Gastrocnemius medialis (tissue), 4 donors: Measurements from ENCODE around the gene AVPR2. TPM values are rescaled to one million over a fixed set of nuclear protein-coding genes. Genes with fewer than 3 reads are reported as not detected.

Experiments
- ATAC-seq, 2 donors: fragments of 150-250 bp; one replicate each; pipeline ENCODE4 v1.9.1; 2016
- DNase-seq, 2 donors: peaks; one replicate each; pipeline ENCODE4 v3.0.0-alpha.2; 2019
- H3K27ac ChIP-seq, 4 donors: fragments of 200-600 bp; sonication (generic); 1 replicate in 1 of 4; 2 replicates in 3 of 4; pipeline ENCODE4 v1.5.1; 2016 to 2018; ENCODE audit warnings: mild to moderate bottlenecking in 2 of 4, moderate library complexity in 1 of 4
- H3K27me3 ChIP-seq, 3 donors: fragments of 200-600 bp; sonication (generic) in 2 of 3; 1 replicate in 1 of 3; 2 replicates in 2 of 3; pipeline versions ENCODE4 v1.5.1 to v1.6.0; 2016 to 2019; ENCODE audit warnings: mild to moderate bottlenecking in 1 of 3, moderate library complexity in 1 of 3
- H3K36me3 ChIP-seq, 2 donors: fragments of 200-600 bp; sonication (generic) in 1 of 2; one replicate each; pipeline ENCODE4 v1.5.1; 2017 to 2018
- H3K4me1 ChIP-seq, 2 donors: fragments of 200-600 bp; sonication (generic) in 1 of 2; one replicate each; pipeline ENCODE4 v1.5.1; 2016 to 2017; ENCODE audit warnings: mild to moderate bottlenecking in 2 of 2
- H3K4me3 ChIP-seq, 4 donors: fragments of 200-600 bp; sonication (generic) in 3 of 4; 1 replicate in 1 of 4; 2 replicates in 3 of 4; pipeline ENCODE4 v1.5.1; 2016 to 2019; ENCODE audit warnings: mild to moderate bottlenecking in 2 of 4
- H3K9me3 ChIP-seq, 3 donors: fragments of 200-600 bp; sonication (generic) in 2 of 3; 1 replicate in 1 of 3; 2 replicates in 2 of 3; pipeline ENCODE4 v1.5.1; 2016 to 2019
- POLR2A ChIP-seq, 2 donors: fragments of 450-650 bp; IDR thresholded peaks; one replicate each; pipeline ENCODE4 v1.6.1; 2017; ENCODE audit warnings: antibody characterized with exemption in 2 of 2, mild to moderate bottlenecking in 2 of 2, moderate library complexity in 2 of 2
- in situ Hi-C, 4 donors: fragments of 200-750 bp; cut with MboI; loops; one replicate each; pipeline versions ENCODE4 v1.15.0 to v1.8.0; 2017; ENCODE audit warnings: low sequenced_read_pairs in 4 of 4
- intact Hi-C: fragments of 100-400 bp; cut with DNase I; formaldehyde crosslinking; loops from one replicate; pipeline ENCODE4 v1.15.1; 2023; ENCODE audit warnings: low total_unique reads
- total RNA-seq, 4 donors: library from RNA; depleted of rRNA; stranded (reverse); fragments of >200 nt; gene quantifications; one replicate each; pipeline versions ENCODE4 v1.1.0 to v1.2.3, GENCODE V29; 2016
- TF ChIP-seq, protein P1 (sequence below), 5 experiments: fragments of 450-650 bp in 3 of 5; fragments of 200-600 bp in 2 of 5; sonication (generic) in 2 of 5; IDR thresholded peaks in 4 of 5; conservative IDR thresholded peaks in 1 of 5; 1 replicate in 4 of 5; 2 replicates in 1 of 5; pipeline ENCODE4 v1.5.1; 2016 to 2019; ENCODE audit warnings: antibody characterized with exemption in 5 of 5, mild to moderate bottlenecking in 3 of 5, moderate library complexity in 3 of 5

The AVPR2 gene
- total RNA-seq, 4 donors from 2014 or later = 1.5 to 3.8 (median 2.0) TPM

DNA sequence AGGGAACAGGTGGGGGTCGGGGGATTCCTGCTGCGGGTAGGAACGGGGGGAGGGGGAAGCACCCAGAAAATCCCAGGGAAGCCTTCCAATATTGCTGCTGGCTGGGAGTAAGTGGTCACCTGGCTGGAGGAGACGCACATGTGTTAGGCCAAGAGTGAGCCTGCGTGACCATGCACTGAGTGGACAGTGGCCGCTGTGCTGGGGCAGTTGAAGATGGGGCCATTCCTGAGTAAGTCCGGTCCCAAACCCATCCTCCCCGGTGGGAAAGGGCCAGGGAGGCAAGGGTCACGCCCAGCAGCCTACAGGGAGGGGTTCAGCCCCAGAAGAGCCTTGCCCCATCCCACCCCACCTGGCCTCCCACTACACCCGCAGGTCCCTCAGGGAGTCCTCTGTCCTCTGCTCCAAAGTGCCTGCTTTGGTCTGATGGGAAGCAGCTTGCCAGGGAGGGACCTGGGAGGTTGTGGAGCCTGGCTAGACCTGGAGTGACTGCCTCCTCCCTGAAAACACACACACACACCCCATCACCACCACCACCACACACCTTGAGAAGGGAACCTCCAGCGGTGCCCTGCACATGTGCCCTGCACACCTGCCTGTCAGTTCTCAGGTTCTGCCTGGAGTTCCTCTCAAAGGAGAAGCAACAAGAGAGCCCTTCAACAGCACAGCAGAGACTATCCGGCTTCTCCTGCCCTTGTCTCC is 24.6 kb upstream of the AVPR2 start:
- intact Hi-C loops = no loop called here
- Histone ChIP-seq H3K36me3 (no peaks in the 10 kb centered on the region), H3K9me3 (no peaks in the 10 kb centered on the region), H3K27ac (no peak overlapping the region), H3K4me3 (no peak overlapping the region), H3K4me1 (no peaks in the 10 kb centered on the region), H3K27me3 (peaks cover 5 to 73% (median 30%) of the 10 kb centered on the region in 3 donors)
- no peak for ATAC-seq
- DNase-seq = no peak
- in situ Hi-C loops = no loop called here
- TF ChIP-seq, protein P1, sequence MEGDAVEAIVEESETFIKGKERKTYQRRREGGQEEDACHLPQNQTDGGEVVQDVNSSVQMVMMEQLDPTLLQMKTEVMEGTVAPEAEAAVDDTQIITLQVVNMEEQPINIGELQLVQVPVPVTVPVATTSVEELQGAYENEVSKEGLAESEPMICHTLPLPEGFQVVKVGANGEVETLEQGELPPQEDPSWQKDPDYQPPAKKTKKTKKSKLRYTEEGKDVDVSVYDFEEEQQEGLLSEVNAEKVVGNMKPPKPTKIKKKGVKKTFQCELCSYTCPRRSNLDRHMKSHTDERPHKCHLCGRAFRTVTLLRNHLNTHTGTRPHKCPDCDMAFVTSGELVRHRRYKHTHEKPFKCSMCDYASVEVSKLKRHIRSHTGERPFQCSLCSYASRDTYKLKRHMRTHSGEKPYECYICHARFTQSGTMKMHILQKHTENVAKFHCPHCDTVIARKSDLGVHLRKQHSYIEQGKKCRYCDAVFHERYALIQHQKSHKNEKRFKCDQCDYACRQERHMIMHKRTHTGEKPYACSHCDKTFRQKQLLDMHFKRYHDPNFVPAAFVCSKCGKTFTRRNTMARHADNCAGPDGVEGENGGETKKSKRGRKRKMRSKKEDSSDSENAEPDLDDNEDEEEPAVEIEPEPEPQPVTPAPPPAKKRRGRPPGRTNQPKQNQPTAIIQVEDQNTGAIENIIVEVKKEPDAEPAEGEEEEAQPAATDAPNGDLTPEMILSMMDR (IDR thresholded peaks at IDR 0.05 in 4 of 5, conservative IDR thresholded peaks at IDR 0.05 in 1 of 5) = no peak
- TF ChIP-seq POLR2A (IDR thresholded peaks at IDR 0.05) = no peak

DNA sequence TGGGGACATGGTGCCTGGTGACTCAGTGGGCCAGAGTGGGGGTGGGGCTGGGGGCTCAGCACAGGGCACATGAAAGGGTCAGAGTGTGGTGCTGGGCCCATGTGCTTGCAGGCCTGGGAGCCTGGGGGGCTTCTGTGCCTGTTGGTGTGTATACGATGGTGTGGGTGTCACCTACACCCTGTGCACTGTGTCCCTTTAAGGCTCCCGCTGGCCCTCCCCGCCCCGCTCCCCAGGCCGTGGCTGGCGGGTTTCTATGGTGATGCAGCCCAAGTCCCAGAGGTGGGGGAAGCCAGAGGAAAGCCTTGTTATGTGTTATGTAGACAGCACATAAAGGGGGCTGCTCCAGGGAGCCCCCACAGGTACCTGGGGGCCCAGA is 24.0 kb upstream of the AVPR2 start:
- no peaks in the 10 kb centered on the region for H3K9me3 ChIP-seq
- H3K36me3 ChIP-seq = no peaks in the 10 kb centered on the region
- TF ChIP-seq, protein P1 (IDR thresholded peaks at IDR 0.05 in 4 of 5, conservative IDR thresholded peaks at IDR 0.05 in 1 of 5) = no peak
- TF ChIP-seq POLR2A (IDR thresholded peaks at IDR 0.05) = no peak
- no peak overlapping the region for H3K27ac ChIP-seq
- ATAC-seq (no peak), DNase-seq (no peak)
- H3K4me1 ChIP-seq = no peaks in the 10 kb centered on the region
- H3K27me3 ChIP-seq = peaks cover 10 to 79% (median 35%) of the 10 kb centered on the region in 3 donors
- no peak overlapping the region for H3K4me3 ChIP-seq
- in situ Hi-C loops (no loop called here), intact Hi-C loops (no loop called here)

DNA sequence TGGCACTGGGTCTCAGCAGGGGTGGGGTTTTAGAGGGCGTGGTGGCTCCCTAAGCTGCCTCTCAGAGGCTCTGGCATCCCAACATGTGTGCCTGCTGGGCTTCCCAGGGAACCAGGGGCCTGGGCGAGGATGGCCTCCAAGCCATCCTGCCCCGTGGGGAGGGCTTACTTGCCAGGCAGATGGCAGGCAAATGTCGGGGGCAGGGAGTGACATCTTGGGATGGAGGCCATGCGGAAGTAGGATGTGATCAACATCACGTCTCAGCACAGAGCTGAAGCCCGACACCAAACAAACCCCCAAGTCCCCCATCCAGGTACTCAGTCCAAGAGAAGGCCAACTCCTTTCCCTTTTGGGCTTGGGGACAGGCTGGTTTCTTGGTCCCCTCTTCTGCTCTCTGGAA is 23.2 kb upstream of the AVPR2 start:
- H3K27ac ChIP-seq = no peak overlapping the region
- H3K27me3 ChIP-seq = peaks cover 10 to 81% (median 38%) of the 10 kb centered on the region in 3 donors
- H3K4me3 ChIP-seq = no peak overlapping the region
- no peak for TF ChIP-seq POLR2A (IDR thresholded peaks at IDR 0.05)
- ATAC-seq = no peak
- intact Hi-C loops = no loop called here
- DNase-seq = no peak
- in situ Hi-C loops = no loop called here
- no peaks in the 10 kb centered on the region for H3K36me3 ChIP-seq
- H3K9me3 ChIP-seq = no peaks in the 10 kb centered on the region
- H3K4me1 ChIP-seq = no peaks in the 10 kb centered on the region

DNA sequence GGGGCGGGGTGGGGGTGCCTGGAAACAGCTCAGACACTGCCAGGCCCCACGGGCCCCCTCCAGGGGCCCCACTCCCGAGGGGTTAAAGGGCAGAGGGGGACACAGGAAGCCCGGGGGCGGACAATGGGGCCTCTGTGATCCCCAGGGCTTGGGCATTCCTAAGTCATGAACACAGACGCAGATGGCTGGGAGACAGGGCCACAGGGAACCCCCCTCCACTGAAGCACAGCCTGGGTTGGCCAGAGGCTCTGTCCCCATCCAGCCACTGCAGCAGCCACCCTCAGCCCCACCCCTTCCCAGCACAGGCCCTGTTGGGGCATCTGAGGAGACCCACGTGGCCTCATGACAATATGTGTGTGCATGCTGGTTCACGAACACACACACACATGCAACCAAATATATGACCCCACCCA is 22.4 kb upstream of the AVPR2 start:
- H3K9me3 ChIP-seq = no peaks in the 10 kb centered on the region
- no peak for ATAC-seq

DNA sequence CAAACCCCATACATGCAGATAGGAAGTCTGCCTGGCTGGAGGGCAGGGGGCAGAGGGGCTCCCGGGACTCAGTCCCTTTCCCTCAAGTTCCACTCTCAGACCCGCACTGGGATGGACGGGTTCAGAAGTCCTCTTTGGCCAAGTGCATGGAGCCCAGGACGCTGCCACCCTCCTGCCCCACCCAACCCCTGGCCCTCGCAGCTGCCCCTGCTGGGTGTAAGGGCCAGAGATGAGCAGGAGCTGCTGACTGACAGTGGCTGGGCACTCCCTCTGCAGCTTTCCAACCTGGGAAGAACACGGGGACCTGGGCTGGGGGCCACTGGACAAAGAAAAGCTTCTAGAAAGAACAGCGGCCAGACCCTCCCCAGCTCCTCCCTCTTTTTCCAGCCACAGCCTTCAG is 21.9 kb upstream of the AVPR2 start:
- no peaks in the 10 kb centered on the region for H3K4me1 ChIP-seq

More for the DNA sequence above, 22.4 kb upstream of the AVPR2 start:
- intact Hi-C loops = no loop called here
- Histone ChIP-seq H3K27me3 (peaks cover 10 to 83% (median 43%) of the 10 kb centered on the region in 3 donors), H3K4me3 (no peak overlapping the region), H3K27ac (no peak overlapping the region), H3K4me1 (no peaks in the 10 kb centered on the region), H3K36me3 (no peaks in the 10 kb centered on the region)
- TF ChIP-seq POLR2A (IDR thresholded peaks at IDR 0.05) = no peak
- TF ChIP-seq, protein P1 (IDR thresholded peaks at IDR 0.05 in 4 of 5, conservative IDR thresholded peaks at IDR 0.05 in 1 of 5) = no peak
- no peak for DNase-seq
- in situ Hi-C loops = no loop called here

More for the DNA sequence above, 21.9 kb upstream of the AVPR2 start:
- H3K4me3 ChIP-seq = no peak overlapping the region
- DNase-seq (no peak), ATAC-seq (no peak)
- H3K9me3 ChIP-seq = no peaks in the 10 kb centered on the region
- no peak overlapping the region for H3K27ac ChIP-seq
- intact Hi-C loops (no loop called here), in situ Hi-C loops (no loop called here)
- no peaks in the 10 kb centered on the region for H3K36me3 ChIP-seq
- H3K27me3 ChIP-seq = peaks cover 10 to 87% (median 47%) of the 10 kb centered on the region in 3 donors
- no peak for TF ChIP-seq POLR2A (IDR thresholded peaks at IDR 0.05)
- TF ChIP-seq, protein P1 (IDR thresholded peaks at IDR 0.05 in 4 of 5, conservative IDR thresholded peaks at IDR 0.05 in 1 of 5) = no peak
